BE2C (cell line): ENCODE results near the gene PHLPP1.

Experiments used
- DNase-seq: peaks from one replicate; pipeline ENCODE4 v3.0.0-alpha.2; 2020
- H3K27me3 ChIP-seq: fragments of 250-450 bp; sonication (Bioruptor Pico); 2 replicates; pipeline ENCODE4 v1.5.1; 2020; ENCODE audit warnings: mild to moderate bottlenecking
- H3K36me3 ChIP-seq: fragments of 250-450 bp; sonication (Bioruptor Pico); 2 replicates; pipeline ENCODE4 v1.5.1; 2020; ENCODE audit warnings: mild to moderate bottlenecking
- H3K4me1 ChIP-seq: fragments of 250-450 bp; sonication (Bioruptor Pico); 2 replicates; pipeline ENCODE4 v1.5.1; 2020
- H3K4me3 ChIP-seq: 2 replicates; pipeline ENCODE4 v1.5.1; 2011; ENCODE audit warnings: low read depth, low read length
- H3K9me3 ChIP-seq: fragments of 250-450 bp; sonication (Bioruptor Pico); 2 replicates; pipeline ENCODE4 v1.5.1; 2020
- TF ChIP-seq, protein P1 (sequence below): IDR thresholded peaks from 2 replicates; pipeline ENCODE4 v1.5.1; 2012; ENCODE audit warnings: mild to moderate bottlenecking, low read depth, low read length

Gene PHLPP1

DNA sequence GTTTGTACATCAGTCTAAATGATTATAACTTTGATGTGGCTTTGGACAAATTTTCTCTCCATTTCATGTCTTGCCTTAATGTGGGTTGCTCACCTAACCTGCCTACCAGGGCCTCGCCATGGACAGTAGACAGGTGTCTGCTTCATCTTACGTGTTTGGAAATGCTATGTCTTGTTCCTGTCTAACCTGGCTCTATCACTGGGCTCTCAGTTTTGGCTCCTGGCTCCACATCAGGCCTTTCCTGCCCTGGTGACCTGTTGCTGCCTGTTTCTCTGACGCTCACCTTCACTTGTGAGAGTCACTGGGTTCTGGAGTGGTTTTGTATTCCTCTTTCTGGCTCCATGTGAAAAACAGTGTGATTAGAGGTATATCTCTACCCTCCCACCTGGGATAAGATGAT is 65.9 kb downstream of the PHLPP1 start:
- H3K4me3 ChIP-seq, result no peak overlapping the region
- H3K27me3 ChIP-seq, result peaks cover 6% of the 10 kb centered on the region
- H3K4me1 ChIP-seq, result no peaks in the 10 kb centered on the region
- H3K9me3 ChIP-seq, result no peaks in the 10 kb centered on the region
- TF ChIP-seq, protein P1, sequence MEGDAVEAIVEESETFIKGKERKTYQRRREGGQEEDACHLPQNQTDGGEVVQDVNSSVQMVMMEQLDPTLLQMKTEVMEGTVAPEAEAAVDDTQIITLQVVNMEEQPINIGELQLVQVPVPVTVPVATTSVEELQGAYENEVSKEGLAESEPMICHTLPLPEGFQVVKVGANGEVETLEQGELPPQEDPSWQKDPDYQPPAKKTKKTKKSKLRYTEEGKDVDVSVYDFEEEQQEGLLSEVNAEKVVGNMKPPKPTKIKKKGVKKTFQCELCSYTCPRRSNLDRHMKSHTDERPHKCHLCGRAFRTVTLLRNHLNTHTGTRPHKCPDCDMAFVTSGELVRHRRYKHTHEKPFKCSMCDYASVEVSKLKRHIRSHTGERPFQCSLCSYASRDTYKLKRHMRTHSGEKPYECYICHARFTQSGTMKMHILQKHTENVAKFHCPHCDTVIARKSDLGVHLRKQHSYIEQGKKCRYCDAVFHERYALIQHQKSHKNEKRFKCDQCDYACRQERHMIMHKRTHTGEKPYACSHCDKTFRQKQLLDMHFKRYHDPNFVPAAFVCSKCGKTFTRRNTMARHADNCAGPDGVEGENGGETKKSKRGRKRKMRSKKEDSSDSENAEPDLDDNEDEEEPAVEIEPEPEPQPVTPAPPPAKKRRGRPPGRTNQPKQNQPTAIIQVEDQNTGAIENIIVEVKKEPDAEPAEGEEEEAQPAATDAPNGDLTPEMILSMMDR, result no peak
- DNase-seq, result no peak
- no peaks in the 10 kb centered on the region for H3K36me3 ChIP-seq

DNA sequence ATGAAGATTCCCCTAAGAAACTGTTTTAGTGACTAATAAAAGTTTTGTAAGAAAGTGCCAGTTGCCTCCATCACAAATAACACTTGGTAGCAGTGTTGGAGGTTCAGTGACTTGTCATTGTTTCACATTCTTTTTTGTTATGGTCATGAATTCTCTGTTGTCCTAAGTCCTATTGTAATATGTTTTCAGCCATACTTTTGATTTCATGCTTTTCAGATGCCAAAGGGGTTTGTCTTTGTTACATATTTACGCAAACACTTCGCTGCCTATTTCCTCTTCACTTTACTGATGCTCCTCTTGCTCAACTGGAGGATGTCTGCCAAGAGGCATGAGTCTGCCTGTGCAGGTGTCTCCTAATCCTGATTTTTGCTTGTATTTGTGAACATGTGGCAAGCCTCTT is 66.6 kb downstream of the PHLPP1 start:
- Histone ChIP-seq H3K4me3 (no peak overlapping the region), H3K27me3 (peaks cover 6% of the 10 kb centered on the region), H3K36me3 (no peaks in the 10 kb centered on the region), H3K4me1 (no peaks in the 10 kb centered on the region), H3K9me3 (no peaks in the 10 kb centered on the region)
- no peak for DNase-seq
- TF ChIP-seq, protein P1, result no peak

DNA sequence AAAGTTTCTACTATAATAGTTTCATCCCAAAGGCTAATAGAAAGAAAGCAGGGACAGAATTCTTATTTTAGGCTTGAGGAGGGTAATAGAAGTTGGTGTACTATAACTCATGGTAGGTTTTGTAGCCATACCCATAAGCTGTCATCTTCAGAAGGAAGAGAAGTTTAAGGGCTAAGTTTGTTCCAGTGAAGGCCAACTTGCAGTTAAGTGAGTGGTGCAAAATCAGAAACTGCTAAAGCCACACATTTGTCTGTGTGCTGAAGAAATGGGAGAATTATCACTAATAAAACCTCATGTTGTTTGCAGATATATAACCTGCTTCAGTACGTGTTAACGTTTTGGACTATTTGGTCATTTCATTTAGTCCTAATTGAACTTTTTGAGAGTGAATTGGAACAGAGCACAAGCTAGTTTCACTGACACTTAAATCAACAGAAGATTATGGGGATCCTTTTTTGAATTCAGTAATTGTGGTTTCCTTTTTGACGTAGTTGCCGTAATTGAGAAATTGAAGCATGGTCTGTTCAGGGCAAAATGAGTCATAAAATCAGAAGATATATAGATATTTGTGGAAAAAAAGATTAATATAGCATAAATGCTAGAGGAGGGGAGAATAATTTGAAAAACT is 69.1 kb downstream of the PHLPP1 start:
- H3K4me3 ChIP-seq, result no peak overlapping the region
- DNase-seq, result no peak

DNA sequence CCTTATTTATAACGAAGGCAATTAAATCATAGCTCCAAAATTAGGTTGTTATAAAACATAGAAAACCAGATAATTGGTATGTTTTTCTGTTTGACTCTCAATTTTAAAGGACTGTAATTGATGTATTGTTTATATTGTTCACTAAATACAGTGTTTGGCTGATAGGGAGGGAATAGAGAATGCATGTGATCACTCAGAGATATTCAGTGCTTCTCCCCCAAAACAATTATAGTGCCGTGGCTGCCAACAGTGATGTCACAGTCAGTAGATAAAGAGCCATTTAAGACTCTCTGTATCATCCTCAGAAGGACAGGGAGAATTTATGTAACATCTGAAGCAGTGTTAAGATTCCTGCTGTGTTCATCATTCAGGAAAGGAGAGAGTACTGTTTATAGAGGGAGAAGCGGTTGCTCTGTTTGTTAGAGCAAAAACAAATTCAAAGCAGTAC is 69.6 kb downstream of the PHLPP1 start:
- TF ChIP-seq, protein P1, result no peak
- Histone ChIP-seq H3K9me3 (no peaks in the 10 kb centered on the region), H3K4me3 (no peak overlapping the region), H3K4me1 (no peaks in the 10 kb centered on the region), H3K36me3 (no peaks in the 10 kb centered on the region), H3K27me3 (peaks cover 4% of the 10 kb centered on the region)
- DNase-seq, result no peak

More for the DNA sequence above, 69.1 kb downstream of the PHLPP1 start:
- H3K9me3 ChIP-seq, result no peaks in the 10 kb centered on the region
- TF ChIP-seq, protein P1, result no peak
- no peaks in the 10 kb centered on the region for H3K4me1 ChIP-seq
- peaks cover 6% of the 10 kb centered on the region for H3K27me3 ChIP-seq
- no peaks in the 10 kb centered on the region for H3K36me3 ChIP-seq

DNA sequence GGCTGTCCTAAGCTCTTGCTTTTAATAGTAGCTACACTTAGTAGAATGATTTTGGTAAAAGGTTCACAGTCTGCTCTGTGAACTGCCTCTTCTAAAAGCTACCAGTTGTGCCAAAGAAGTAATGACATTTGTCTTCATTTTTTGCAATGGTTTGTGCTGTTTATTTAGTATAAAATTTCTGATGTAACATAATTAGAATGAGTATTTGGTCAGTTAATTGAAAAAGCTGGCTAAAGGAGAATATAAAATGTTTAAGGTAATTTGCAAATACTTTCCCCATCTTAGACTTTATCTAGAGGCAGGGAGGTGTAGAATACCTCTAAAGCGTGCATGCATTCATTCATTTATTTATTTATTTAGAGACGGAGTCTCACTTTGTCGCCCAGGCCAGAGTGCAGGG is 71.3 kb downstream of the PHLPP1 start:
- Histone ChIP-seq H3K27me3 (peaks cover 4% of the 10 kb centered on the region; the same call in 1 of the 2 replicates), H3K9me3 (no peaks in the 10 kb centered on the region), H3K4me3 (no peak overlapping the region), H3K4me1 (no peaks in the 10 kb centered on the region), H3K36me3 (no peaks in the 10 kb centered on the region)
- no peak for DNase-seq
- TF ChIP-seq, protein P1, result no peak

DNA sequence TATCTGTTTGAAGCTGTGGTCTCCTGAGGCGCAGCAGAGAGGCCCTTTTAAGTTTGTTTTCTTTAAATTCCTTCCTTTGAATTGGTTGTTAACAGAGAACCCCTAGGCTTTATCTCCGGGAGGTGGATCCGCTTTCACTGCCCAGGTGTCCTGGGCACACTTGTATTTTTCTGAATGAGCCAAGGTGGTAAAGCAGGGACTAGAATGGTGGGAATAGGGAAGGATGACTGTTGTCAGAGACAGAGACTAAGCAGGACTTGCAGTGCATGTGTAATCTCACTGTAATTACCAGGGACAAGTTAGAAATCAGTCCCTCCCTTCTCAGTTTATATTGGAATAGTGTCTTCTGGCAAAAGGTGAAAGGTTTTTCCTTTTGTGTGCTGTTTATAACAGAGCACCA is 72.8 kb downstream of the PHLPP1 start:
- no peaks in the 10 kb centered on the region for H3K9me3 ChIP-seq
- H3K4me3 ChIP-seq, result no peak overlapping the region
- no peaks in the 10 kb centered on the region for H3K4me1 ChIP-seq
- H3K36me3 ChIP-seq, result no peaks in the 10 kb centered on the region
- TF ChIP-seq, protein P1, result no peak
- DNase-seq, result no peak
- peaks cover 4% of the 10 kb centered on the region; the same call in 1 of the 2 replicates for H3K27me3 ChIP-seq
